Spinal cord (tissue), 10 donors: ENCODE results near the gene LMOD2. TPM values are rescaled to one million over a fixed set of nuclear protein-coding genes. Genes with fewer than 3 reads are reported as not detected.

Source experiments
- DNase-seq, 6 donors: peaks; one replicate each; pipeline versions ENCODE4 v3.0.0 to v3.0.0-alpha.2; 2013 to 2015; ENCODE audit warnings: low spot score in 6 of 6, low read depth in 4 of 6
- H3K27ac ChIP-seq: one replicate; pipeline ENCODE4 v1.5.1; 2013; ENCODE audit warnings: low read depth, low read length, control low read depth
- H3K27me3 ChIP-seq: one replicate; pipeline ENCODE4 v1.6.1; 2013; ENCODE audit warnings: low read length; ENCODE audit not compliant: control insufficient read depth, insufficient read depth
- H3K36me3 ChIP-seq: one replicate; pipeline ENCODE4 v1.6.1; 2013; ENCODE audit warnings: low read length; ENCODE audit not compliant: control insufficient read depth, insufficient read depth
- H3K4me1 ChIP-seq: one replicate; pipeline ENCODE4 v1.6.1; 2013; ENCODE audit warnings: low read length; ENCODE audit not compliant: control insufficient read depth, insufficient read depth
- H3K4me3 ChIP-seq: one replicate; pipeline ENCODE4 v1.5.1; 2013; ENCODE audit warnings: low read depth, low read length, control low read depth
- H3K9me3 ChIP-seq: one replicate; pipeline ENCODE4 v1.6.1; 2013; ENCODE audit warnings: low read length; ENCODE audit not compliant: control insufficient read depth, insufficient read depth
- WGBS: methylation state at CpG from one replicate; pipeline ENCODE4 v1.1.5; 2013; ENCODE audit warnings: missing lambda C conversion rate; ENCODE audit not compliant: insufficient coverage; 5-methylcytosine and 5-hydroxymethylcytosine counted together
- polyA plus RNA-seq, 2 donors: library from polyadenylated mRNA; unstranded; fragments of 120-200 nt; gene quantifications; one replicate each; pipeline ENCODE4 v1.2.1, GENCODE V29; 2013; ENCODE audit not compliant: insufficient read length in 2 of 2
- total RNA-seq, 2 donors: library from RNA; depleted of rRNA in 1 of 2; stranded (reverse); fragments of 120-200 nt in 1 of 2; fragments of >200 nt in 1 of 2; gene quantifications; one replicate each; pipeline versions ENCODE4 v1.2.3 to v1.2.4, GENCODE V29; 2013 to 2014
- donor health status: healthy.

Gene LMOD2
- total and polyA plus RNA-seq, 4 donors, result 0.14 TPM; not detected in 3

GRCh38 chr7:123705211-123705901 is 49.7 kb downstream of the LMOD2 start:
- no peak overlapping the region for H3K27ac ChIP-seq
- no peak for DNase-seq
- H3K4me3 ChIP-seq, result no peak overlapping the region
- H3K4me1 ChIP-seq, result no peaks in the 10 kb centered on the region
- H3K27me3 ChIP-seq, result no peaks in the 10 kb centered on the region
- 83% methylated on average over 1 of the region's 1 CpG for WGBS
- H3K9me3 ChIP-seq, result no peaks in the 10 kb centered on the region
- H3K36me3 ChIP-seq, result peaks cover 7% of the 10 kb centered on the region

- peak in 1 of 6 donors; percentile 12 for DNase-seq
- Histone ChIP-seq H3K36me3 (peaks cover 4% of the 10 kb centered on the region), H3K27me3 (no peaks in the 10 kb centered on the region), H3K4me1 (no peaks in the 10 kb centered on the region), H3K27ac (no peak overlapping the region), H3K9me3 (no peaks in the 10 kb centered on the region), H3K4me3 (no peak overlapping the region)
- WGBS, result no CpG with 5 or more reads among the region's 2 CpGs
Measured at GRCh38 chr7:123709525-123709924, 53.9 kb downstream of the LMOD2 start.

GRCh38 chr7:123710683-123711082 is 55.0 kb downstream of the LMOD2 start:
- Histone ChIP-seq H3K27ac (no peak overlapping the region), H3K4me3 (no peak overlapping the region), H3K27me3 (no peaks in the 10 kb centered on the region), H3K36me3 (peaks cover 4% of the 10 kb centered on the region), H3K4me1 (no peaks in the 10 kb centered on the region), H3K9me3 (no peaks in the 10 kb centered on the region)
- DNase-seq, result no peak
- WGBS, result no CpG with 5 or more reads among the region's 2 CpGs

- Histone ChIP-seq H3K27ac (no peak overlapping the region), H3K9me3 (no peaks in the 10 kb centered on the region), H3K36me3 (peaks cover 9% of the 10 kb centered on the region), H3K27me3 (no peaks in the 10 kb centered on the region), H3K4me1 (no peaks in the 10 kb centered on the region), H3K4me3 (no peak overlapping the region)
- no peak for DNase-seq
Measured at GRCh38 chr7:123711832-123712293, 56.2 kb downstream of the LMOD2 start.

- Histone ChIP-seq H3K9me3 (no peaks in the 10 kb centered on the region), H3K4me3 (no peak overlapping the region), H3K4me1 (no peaks in the 10 kb centered on the region), H3K27me3 (no peaks in the 10 kb centered on the region), H3K27ac (no peak overlapping the region), H3K36me3 (peaks cover 7% of the 10 kb centered on the region)
- DNase-seq, result no peak
- WGBS, result 78% methylated on average over 1 of the region's 1 CpG
Measured at GRCh38 chr7:123712619-123713018, 57.0 kb downstream of the LMOD2 start.

Other genes starting within 250 kb of the LMOD2 start
- gene IQUB, start 121.3 kb upstream of the LMOD2 start, total RNA-seq, result 1 to 10 TPM; 5.9 to 7.8 TPM
- 1 to 10 TPM; 1.4 to 3.2 TPM for gene IQUB, start 121.3 kb upstream of the LMOD2 start, polyA plus RNA-seq
- gene NDUFA5, start 98.0 kb upstream of the LMOD2 start, total RNA-seq, result 100 to 1,000 TPM in 1 of 2 donors, 10 to 100 TPM in 1; 99.9 to 170 TPM
- gene NDUFA5, start 98.0 kb upstream of the LMOD2 start, polyA plus RNA-seq, result 100 to 1,000 TPM; 197 to 259 TPM
- not detected for gene ASB15, start 54.0 kb upstream of the LMOD2 start, total RNA-seq
- gene ASB15, start 54.0 kb upstream of the LMOD2 start, polyA plus RNA-seq, result under 1 TPM in 1 of 2 donors, not detected in 1; 0.08 TPM
- gene WASL, start 93.1 kb downstream of the LMOD2 start, total RNA-seq, result 10 to 100 TPM; 14.5 to 40.3 TPM
- 10 to 100 TPM; 36.1 to 46.8 TPM for gene WASL, start 93.1 kb downstream of the LMOD2 start, polyA plus RNA-seq
- gene HYAL4, start 189.3 kb downstream of the LMOD2 start, total RNA-seq, result under 1 TPM in 1 of 2 donors, not detected in 1; 0.11 TPM
- gene HYAL4, start 189.3 kb downstream of the LMOD2 start, polyA plus RNA-seq, result under 1 TPM in 1 of 2 donors, not detected in 1; 0.11 TPM